GM19328 (cell line): Measurements from ENCODE around the gene ISY1.
A peak's percentile ranks its signal among the peaks of the same experiment; 100 is the strongest.
"Not testable (repeated sequence)": the region's sequence is repeated elsewhere in the genome, so short reads cannot be mapped to it uniquely, and the experiment has no call there.

Experiments used
- ATAC-seq: cut with Tn5 transposase; IDR thresholded peaks from one replicate; pipeline ENCODE4 v1.9.1; 2021; ENCODE audit warnings: mild to moderate bottlenecking, moderate library complexity; ENCODE audit not compliant: unreplicated experiment

ISY1 gene

GRCh38 chr3:129160891-129161859 is at the start of gene ISY1:
Gene ISY1 (minus strand): TSS chr3:129161063. CDS start chr3:129160975, 88 bp downstream.
- peak; percentile 85 for ATAC-seq

- ATAC-seq: no peak
These were observed 46.6 kb upstream of the ISY1 start for GRCh38 chr3:129207479-129207878.

GRCh38 chr3:129205109-129205832 is 44.4 kb upstream of the ISY1 start:
- ATAC-seq: no peak

- no peak for ATAC-seq
These were observed 43.6 kb upstream of the ISY1 start for GRCh38 chr3:129204473-129204872.

DNA sequence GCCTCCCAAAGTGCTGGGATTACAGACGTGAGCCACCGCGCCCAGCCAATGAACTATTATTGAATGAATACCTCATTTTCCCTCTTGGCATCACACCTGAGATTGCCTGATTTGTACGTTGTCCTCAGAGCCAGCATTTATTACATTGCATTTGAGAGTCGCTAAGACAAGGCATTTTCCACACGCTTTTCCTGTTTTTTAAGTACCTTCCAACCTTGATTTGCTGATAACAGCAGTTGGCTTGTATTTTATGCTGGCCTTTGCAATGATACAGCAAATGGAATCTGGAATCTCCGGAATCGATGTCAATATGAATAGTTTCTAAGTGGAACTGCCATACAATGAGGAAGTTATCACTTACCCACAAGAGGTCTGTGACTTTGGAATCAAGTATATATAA is 38.5 kb upstream of the ISY1 start:
- ATAC-seq: no peak

DNA sequence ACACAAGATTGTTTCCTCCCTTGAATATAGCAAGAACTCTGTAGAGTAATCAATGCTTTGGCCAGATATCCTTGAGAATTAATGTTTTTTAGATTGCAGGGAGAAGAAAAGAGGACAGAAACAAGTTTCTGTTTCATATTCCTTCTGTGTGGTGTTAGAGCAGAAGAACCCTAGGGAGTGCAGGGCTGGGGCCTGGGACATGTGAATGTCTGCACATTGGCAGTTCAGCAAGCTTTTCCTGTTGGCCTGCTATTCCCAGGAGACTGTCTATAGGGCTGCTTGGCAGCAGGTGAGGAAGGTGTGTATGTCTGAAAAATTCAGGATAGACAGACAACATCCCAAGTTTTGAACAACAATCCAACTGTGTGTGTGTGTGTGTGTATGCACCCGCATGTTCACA is 36.5 kb upstream of the ISY1 start:
- ATAC-seq: no peak

GRCh38 chr3:129196601-129197000 is 35.7 kb upstream of the ISY1 start:
- no peak for ATAC-seq

- no peak for ATAC-seq
These were observed 34.9 kb upstream of the ISY1 start for GRCh38 chr3:129195731-129196256.

GRCh38 chr3:129189793-129190192 is 28.9 kb upstream of the ISY1 start:
- not testable (repeated sequence) for ATAC-seq

GRCh38 chr3:129187857-129188256 is 27.0 kb upstream of the ISY1 start:
- ATAC-seq: no peak

- no peak for ATAC-seq
These were observed 24.9 kb upstream of the ISY1 start for GRCh38 chr3:129185783-129186182.

GRCh38 chr3:129184784-129185542 is 24.1 kb upstream of the ISY1 start:
- ATAC-seq: not testable (repeated sequence)

DNA sequence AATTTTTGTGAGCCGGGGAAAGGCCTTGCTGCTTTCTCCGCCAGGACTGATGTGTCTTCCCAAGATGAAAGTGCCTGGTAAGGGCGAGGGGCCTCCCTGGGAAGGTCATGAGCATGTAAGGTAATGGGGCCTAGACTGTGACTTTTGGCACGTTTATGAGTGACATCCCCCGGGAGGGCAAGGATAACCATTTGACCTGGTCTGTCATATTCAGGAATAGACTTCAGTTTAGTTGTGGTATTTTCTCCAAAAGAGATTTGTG is 23.5 kb upstream of the ISY1 start:
- ATAC-seq: no peak

GRCh38 chr3:129183569-129184395 is 22.9 kb upstream of the ISY1 start, which contains the start of gene CNBP:
Gene CNBP (minus strand): TSS chr3:129183896. CDS start chr3:129171757, 12,139 bp downstream.
- peak; percentile 94 for ATAC-seq

- ATAC-seq: no peak
These were observed 21.7 kb upstream of the ISY1 start for GRCh38 chr3:129182390-129183185.

- no peak for ATAC-seq
These were observed 21.0 kb upstream of the ISY1 start for GRCh38 chr3:129181819-129182218.

- no peak for ATAC-seq
These were observed 19.6 kb upstream of the ISY1 start for GRCh38 chr3:129180461-129180860.

GRCh38 chr3:129176051-129176450 is 15.2 kb upstream of the ISY1 start:
- no peak for ATAC-seq

GRCh38 chr3:129173725-129174124 is 12.9 kb upstream of the ISY1 start:
- ATAC-seq: no peak
